Measurements from ENCODE around the gene NFIB.

The NFIB gene

GRCh38 chr9:14321517-14322130, 7.7 kb upstream of the NFIB start:
- TF ChIP-seq, protein P1, sequence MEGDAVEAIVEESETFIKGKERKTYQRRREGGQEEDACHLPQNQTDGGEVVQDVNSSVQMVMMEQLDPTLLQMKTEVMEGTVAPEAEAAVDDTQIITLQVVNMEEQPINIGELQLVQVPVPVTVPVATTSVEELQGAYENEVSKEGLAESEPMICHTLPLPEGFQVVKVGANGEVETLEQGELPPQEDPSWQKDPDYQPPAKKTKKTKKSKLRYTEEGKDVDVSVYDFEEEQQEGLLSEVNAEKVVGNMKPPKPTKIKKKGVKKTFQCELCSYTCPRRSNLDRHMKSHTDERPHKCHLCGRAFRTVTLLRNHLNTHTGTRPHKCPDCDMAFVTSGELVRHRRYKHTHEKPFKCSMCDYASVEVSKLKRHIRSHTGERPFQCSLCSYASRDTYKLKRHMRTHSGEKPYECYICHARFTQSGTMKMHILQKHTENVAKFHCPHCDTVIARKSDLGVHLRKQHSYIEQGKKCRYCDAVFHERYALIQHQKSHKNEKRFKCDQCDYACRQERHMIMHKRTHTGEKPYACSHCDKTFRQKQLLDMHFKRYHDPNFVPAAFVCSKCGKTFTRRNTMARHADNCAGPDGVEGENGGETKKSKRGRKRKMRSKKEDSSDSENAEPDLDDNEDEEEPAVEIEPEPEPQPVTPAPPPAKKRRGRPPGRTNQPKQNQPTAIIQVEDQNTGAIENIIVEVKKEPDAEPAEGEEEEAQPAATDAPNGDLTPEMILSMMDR (IDR thresholded peaks at IDR 0.05; ENCODE audit: borderline replicate concordance, control extremely low read depth, extremely low read depth, insufficient read depth, missing control alignments) = no peak
- in situ Hi-C loops (cut with MboI; ENCODE audit: low sequenced_read_pairs, unreplicated experiment) = no loop called here
- DNase-seq (ENCODE audit: low spot score) = no peak

DNA sequence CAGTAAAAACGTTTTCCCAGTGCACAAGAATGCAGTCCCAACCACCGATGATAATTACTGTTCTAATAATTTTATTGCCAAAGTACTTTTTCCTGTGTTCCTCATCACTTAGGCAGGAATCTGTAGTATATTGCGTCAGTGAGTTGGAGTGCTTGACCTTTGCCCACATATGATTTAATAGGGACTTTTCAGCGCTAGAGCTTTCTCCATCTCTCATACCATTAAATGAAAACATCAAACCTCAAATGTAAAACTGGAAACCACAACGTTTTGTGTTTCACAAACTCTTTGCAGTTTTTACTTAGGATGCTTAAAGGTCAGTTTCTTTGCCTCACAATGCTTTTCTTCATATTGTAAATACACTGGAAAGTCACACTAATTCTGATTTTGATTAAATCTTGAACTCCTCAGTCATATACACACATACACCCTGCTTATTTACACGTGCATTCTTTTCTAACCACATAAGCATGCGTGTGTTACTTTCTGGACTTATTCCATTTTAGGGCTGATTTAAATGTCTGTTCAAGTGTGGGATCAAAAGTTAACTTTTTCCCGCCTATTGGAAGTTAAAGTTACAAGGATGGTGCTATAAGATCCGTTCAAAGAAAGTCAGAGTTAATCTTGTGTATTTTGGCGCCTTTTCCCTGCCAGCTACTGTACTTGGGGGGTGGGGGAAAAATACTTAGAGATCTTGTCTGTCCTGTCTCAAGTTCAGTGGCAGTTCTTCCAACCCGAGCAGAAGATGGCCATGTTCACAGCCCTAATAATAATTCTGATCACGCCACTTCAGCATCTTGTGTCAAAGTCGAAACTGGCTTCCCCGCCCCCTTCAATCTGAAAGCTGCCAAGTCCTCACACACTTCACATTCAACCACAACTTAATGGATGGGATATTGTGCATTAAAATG, 6.6 kb upstream of the NFIB start:
- TF ChIP-seq, protein P1 (IDR thresholded peaks at IDR 0.05; ENCODE audit: borderline replicate concordance, control extremely low read depth, extremely low read depth, insufficient read depth, missing control alignments) = no peak
- in situ Hi-C loops (cut with MboI; ENCODE audit: low sequenced_read_pairs, unreplicated experiment) = no loop called here
- DNase-seq (ENCODE audit: low spot score) = no peak

DNA sequence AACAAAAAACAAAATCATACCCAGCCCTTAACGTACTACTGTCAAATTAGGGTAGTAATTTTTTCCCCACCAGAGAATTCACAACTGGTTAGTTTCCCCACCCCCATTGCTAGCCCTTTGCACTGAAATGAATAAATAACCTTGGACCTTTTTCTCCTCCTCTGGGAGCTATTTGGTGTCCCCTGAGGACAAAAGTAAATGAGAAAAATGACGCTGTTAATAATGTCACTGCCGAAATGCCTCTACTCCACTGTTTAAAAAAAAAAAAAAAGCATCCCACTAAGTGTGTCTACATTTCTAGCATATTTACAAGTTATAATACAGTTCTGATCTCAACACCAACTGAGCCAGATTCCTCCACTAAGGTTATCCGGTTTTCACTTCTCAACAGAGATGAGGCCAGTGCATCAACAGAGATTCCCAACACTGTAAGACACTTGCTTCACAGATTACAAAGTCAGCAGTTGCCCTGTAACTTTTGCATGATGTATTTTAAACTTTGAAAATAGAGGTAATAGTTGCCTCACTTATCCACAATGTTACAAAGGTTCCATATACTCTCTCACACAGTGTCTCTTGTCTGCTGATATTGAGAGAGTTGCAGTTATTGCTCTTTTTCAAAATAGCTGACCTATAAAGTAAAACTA, 5.1 kb upstream of the NFIB start:
- no peak for DNase-seq (ENCODE audit: low spot score)
- TF ChIP-seq, protein P1 (IDR thresholded peaks at IDR 0.05; ENCODE audit: borderline replicate concordance, control extremely low read depth, extremely low read depth, insufficient read depth, missing control alignments) = no peak
- in situ Hi-C loops (cut with MboI; ENCODE audit: low sequenced_read_pairs, unreplicated experiment) = no loop called here

- in situ Hi-C loops (cut with MboI; ENCODE audit: low sequenced_read_pairs, unreplicated experiment) = no loop called here
- TF ChIP-seq, protein P1 (IDR thresholded peaks at IDR 0.05; ENCODE audit: borderline replicate concordance, control extremely low read depth, extremely low read depth, insufficient read depth, missing control alignments) = no peak
- no peak for DNase-seq (ENCODE audit: low spot score)
Observed at GRCh38 chr9:14318361-14318760, 4.4 kb upstream of the NFIB start.

GRCh38 chr9:14317667-14318320, 3.9 kb upstream of the NFIB start:
- in situ Hi-C loops (cut with MboI; ENCODE audit: low sequenced_read_pairs, unreplicated experiment) = no loop called here
- TF ChIP-seq, protein P1 (IDR thresholded peaks at IDR 0.05; ENCODE audit: borderline replicate concordance, control extremely low read depth, extremely low read depth, insufficient read depth, missing control alignments) = no peak
- DNase-seq (ENCODE audit: low spot score) = peak; percentile 13
